AG04449 (cell line): Measurements from ENCODE around the gene NCBP1.

ENCODE experiments used
- CTCF ChIA-PET: fragments of 350-600 bp; formaldehyde crosslinking; extraction: SDS; loops from one replicate; lab custom pipeline; 2021; ENCODE audit warnings: antibody characterized with exemption; lab: Yijun Ruan, JAX
- POLR2A ChIA-PET: fragments of 400-600, 350-600 bp; formaldehyde crosslinking; extraction: SDS; loops from one replicate; lab custom pipeline; 2020; ENCODE audit warnings: antibody characterized with exemption, inconsistent platforms; lab: Yijun Ruan, JAX
- DNase-seq: peaks from one replicate; pipeline ENCODE4 v3.0.0-alpha.2; 2010; ENCODE audit warnings: low read depth, low spot score
- H3K4me3 ChIP-seq: 2 replicates; pipeline ENCODE4 v1.5.1; 2011; ENCODE audit warnings: low read depth, mild to moderate bottlenecking, control low read depth, low read length
- CTCF ChIP-seq: IDR thresholded peaks from one replicate; pipeline ENCODE4 v1.5.1; 2011; ENCODE audit warnings: mild to moderate bottlenecking, moderate library complexity, low read length, control low read depth, inconsistent platforms; ENCODE audit not compliant: insufficient read depth; ENCODE audit errors: missing control alignments

Gene NCBP1

DNA sequence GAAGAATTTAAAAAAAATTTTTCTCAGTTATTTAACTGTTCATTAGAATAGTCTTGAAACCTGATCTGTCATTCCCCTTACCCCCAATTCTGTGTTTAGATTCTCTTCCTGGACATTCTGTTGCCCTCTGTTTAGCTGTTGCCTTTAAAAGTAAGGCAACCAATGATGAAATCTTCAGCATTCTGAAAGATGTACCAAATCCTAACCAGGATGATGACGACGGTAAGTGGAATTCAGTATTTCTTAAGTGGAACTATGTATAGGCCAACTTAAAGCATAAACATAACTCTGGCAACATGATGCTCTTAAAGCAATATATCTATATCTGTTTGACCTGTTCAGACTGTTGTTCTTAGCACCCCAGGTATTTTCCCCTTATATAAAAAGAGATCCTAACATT is 27.2 kb downstream of the NCBP1 start:
- no peak for TF ChIP-seq CTCF
- CTCF ChIA-PET: interaction anchor here (0.9 to 1.7 kb wide), 2 partner anchors 9 to 240 kb away, joined by 3 to 4 read pairs; no protein-coding TSS in a partner anchor
- H3K4me3 ChIP-seq: no peak overlapping the region
- DNase-seq: peak; percentile 5
- POLR2A ChIA-PET: no interaction called here

GRCh38 chr9:97665742-97666141 is 32.1 kb downstream of the NCBP1 start:
- ChIA-PET POLR2A (no interaction called here), CTCF (no interaction called here)
- no peak overlapping the region for H3K4me3 ChIP-seq
- no peak for TF ChIP-seq CTCF
- no peak for DNase-seq

DNA sequence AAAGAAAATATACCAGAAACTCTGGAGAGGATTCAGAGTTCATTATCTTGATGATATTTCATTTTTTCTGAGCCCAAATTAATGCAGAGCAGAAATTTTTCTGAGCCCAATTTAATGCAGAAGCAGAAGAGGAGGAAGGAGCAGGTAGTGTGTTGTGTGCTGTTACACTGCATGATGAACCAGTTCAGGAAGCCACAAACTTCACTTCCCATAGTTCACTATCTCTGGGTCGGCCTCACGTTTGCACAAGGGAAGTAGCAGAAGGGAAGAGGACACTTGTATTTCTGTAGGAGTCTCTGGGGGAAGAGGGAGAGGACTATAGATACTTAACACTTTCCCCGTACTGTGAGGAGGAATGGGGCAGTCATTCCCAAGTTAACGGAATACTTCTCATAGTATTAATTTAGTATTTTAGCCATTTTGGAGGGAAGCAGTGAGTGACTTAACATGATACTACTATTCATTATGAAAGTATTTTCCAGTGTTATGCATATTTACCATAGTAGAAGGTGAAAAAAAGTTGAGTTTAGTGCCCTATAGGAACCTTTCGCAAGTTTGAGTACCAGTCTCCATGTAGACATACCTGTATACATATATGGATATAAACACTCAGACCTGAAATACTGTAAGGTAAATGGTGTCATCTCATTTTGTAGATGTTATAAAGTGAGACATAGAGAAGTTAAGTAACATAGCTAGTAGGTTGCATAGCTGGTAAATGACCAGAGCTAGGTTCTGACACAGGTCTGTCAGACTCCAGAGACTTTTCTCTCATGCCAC is 33.5 kb downstream of the NCBP1 start:
- DNase-seq: no peak
- H3K4me3 ChIP-seq: no peak overlapping the region
- ChIA-PET CTCF (interaction anchor here (0.9 kb wide), 1 partner anchor 19 kb away, joined by 3 read pairs; no protein-coding TSS in a partner anchor), POLR2A (no interaction called here)
- no peak for TF ChIP-seq CTCF

DNA sequence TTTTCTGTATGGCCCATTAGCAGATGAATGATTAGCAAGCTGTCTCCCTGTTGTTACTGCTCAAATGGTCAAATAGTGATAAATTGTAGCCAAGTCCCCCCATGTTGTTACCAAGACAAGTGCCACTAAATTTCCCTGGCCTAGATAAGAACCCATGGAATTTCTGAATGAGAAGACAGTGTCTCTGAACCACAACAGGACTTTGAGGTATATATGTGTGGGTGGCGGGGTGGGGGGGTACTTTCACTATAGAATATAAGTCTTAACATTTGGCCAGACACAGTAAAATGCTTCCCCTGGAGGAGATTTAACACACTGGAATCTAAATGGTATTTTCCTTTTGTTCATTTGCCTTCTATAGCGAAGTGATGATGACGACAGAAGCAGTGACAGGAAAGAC is 34.9 kb downstream of the NCBP1 start:
- ChIA-PET CTCF (no interaction called here), POLR2A (no interaction called here)
- no peak for TF ChIP-seq CTCF
- DNase-seq: no peak
- no peak overlapping the region for H3K4me3 ChIP-seq

DNA sequence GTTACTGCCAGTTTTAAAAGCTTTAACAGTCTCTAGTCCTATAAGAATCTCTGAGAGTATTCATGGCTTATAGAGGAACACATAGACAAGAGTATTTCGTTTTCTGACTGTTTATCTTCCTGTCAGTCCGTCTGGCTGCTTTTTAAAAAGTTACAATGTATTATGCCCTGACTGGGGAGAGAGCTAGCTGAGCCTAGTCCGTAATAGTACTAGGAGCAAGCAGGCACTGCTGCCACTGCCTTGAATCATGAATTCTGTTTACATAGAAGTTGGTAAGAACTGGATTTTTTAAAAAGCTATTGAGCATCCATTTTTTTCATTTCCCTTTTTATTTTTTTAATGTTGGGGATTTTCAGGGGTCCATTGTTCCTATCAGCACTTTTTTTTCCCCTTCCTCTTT is 37.0 kb downstream of the NCBP1 start:
- ChIA-PET CTCF (interaction anchor here (1.2 to 2.0 kb wide), 2 partner anchors 10 to 231 kb away, joined by 3 to 5 read pairs; no protein-coding TSS in a partner anchor), POLR2A (no interaction called here)
- H3K4me3 ChIP-seq: no peak overlapping the region
- no peak for TF ChIP-seq CTCF
- DNase-seq: no peak

DNA sequence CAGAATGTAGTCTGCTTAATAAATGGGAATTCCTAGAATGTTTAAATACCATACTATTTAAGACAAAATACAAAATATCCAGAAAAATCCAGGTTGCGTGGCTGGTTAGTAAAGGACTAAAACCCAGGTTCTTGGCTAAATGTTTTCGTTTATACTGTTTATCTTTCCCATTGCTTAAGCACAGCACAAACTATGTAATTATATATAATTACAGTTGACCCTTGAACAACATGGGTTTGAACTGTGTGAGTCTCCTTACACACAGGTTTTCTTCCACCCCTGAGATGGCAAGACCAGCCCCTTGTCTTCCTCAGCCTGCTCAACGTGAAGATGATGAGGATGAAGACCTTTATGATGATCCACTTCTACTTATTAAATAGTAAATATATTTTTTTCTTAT is 38.8 kb downstream of the NCBP1 start:
- no peak for DNase-seq
- ChIA-PET POLR2A (no interaction called here), CTCF (interaction anchor here (1.5 kb wide), 1 partner anchor 27 kb away, joined by 4 read pairs; no protein-coding TSS in a partner anchor)
- TF ChIP-seq CTCF: no peak
- H3K4me3 ChIP-seq: no peak overlapping the region
